ENCODE results near the gene BLVRB. TPM values are rescaled to one million over a fixed set of nuclear protein-coding genes. Genes with fewer than 3 reads are reported as not detected.
"Not testable (repeated sequence)": the region's sequence is repeated elsewhere in the genome, so short reads cannot be mapped to it uniquely, and the experiment has no call there.

The BLVRB gene
- total RNA-seq, 4 donors from 2014 or later: 51.5 to 206 (median 115) TPM

GRCh38 chr19:40413291-40413845 is 52.2 kb downstream of the BLVRB start, which contains the start of gene PRX:
TSS of gene PRX (minus strand) at chr19:40413378. CDS start at chr19:40407932, 5,446 bp downstream.
- no peaks in the 10 kb centered on the region for H3K27me3 ChIP-seq
- H3K36me3 ChIP-seq: no peaks in the 10 kb centered on the region
- intact Hi-C loops (cut with DNase I; ENCODE audit: low total_unique reads): no loop called here
- no peaks in the 10 kb centered on the region for H3K4me1 ChIP-seq
- no peaks in the 10 kb centered on the region for H3K9me3 ChIP-seq
- H3K27ac ChIP-seq: peak within 1 kb of the TSS; percentile 19 to 53
- TF ChIP-seq POLR2A (IDR thresholded peaks at IDR 0.05) (no peak), CTCF (IDR thresholded peaks at IDR 0.05) (no peak)
- DNase-seq: no peak
- no peak within 1 kb of the TSS for H3K4me3 ChIP-seq

- TF ChIP-seq POLR2A (IDR thresholded peaks at IDR 0.05): no peak
- H3K9me3 ChIP-seq: no peaks in the 10 kb centered on the region
- no peaks in the 10 kb centered on the region for H3K4me1 ChIP-seq
- H3K36me3 ChIP-seq: no peaks in the 10 kb centered on the region
- peak overlapping the region in 1 of 2 donors; percentile 31 for H3K27ac ChIP-seq
- no peak overlapping the region for H3K4me3 ChIP-seq
- no peaks in the 10 kb centered on the region for H3K27me3 ChIP-seq
- intact Hi-C loops (cut with DNase I; ENCODE audit: low total_unique reads): no loop called here
- DNase-seq: no peak
Observed at GRCh38 chr19:40412866-40413265, 52.7 kb downstream of the BLVRB start.

- no peaks in the 10 kb centered on the region for H3K27me3 ChIP-seq
- no peaks in the 10 kb centered on the region for H3K4me1 ChIP-seq
- TF ChIP-seq CTCF (IDR thresholded peaks at IDR 0.05) (no peak), POLR2A (IDR thresholded peaks at IDR 0.05) (no peak)
- no peaks in the 10 kb centered on the region for H3K9me3 ChIP-seq
- no peak for DNase-seq
- peak overlapping the region; percentile 19 to 53 for H3K27ac ChIP-seq
- no peak overlapping the region for H3K4me3 ChIP-seq
- no peaks in the 10 kb centered on the region for H3K36me3 ChIP-seq
- intact Hi-C loops (cut with DNase I; ENCODE audit: low total_unique reads): no loop called here
Observed at GRCh38 chr19:40411958-40412499, 53.5 kb downstream of the BLVRB start.

- peak overlapping the region; percentile 36 to 53 for H3K27ac ChIP-seq
- TF ChIP-seq CTCF (IDR thresholded peaks at IDR 0.05) (no peak), POLR2A (IDR thresholded peaks at IDR 0.05) (no peak)
- H3K4me1 ChIP-seq: no peaks in the 10 kb centered on the region
- no peak for DNase-seq
- intact Hi-C loops (cut with DNase I; ENCODE audit: low total_unique reads): no loop called here
- no peaks in the 10 kb centered on the region for H3K27me3 ChIP-seq
- no peaks in the 10 kb centered on the region for H3K9me3 ChIP-seq
- no peak overlapping the region for H3K4me3 ChIP-seq
- no peaks in the 10 kb centered on the region for H3K36me3 ChIP-seq
Observed at GRCh38 chr19:40411125-40411842, 54.3 kb downstream of the BLVRB start.

GRCh38 chr19:40410030-40410389 is 55.5 kb downstream of the BLVRB start:
- no peaks in the 10 kb centered on the region for H3K27me3 ChIP-seq
- DNase-seq: no peak
- H3K36me3 ChIP-seq: no peaks in the 10 kb centered on the region
- no peaks in the 10 kb centered on the region for H3K4me1 ChIP-seq
- intact Hi-C loops (cut with DNase I; ENCODE audit: low total_unique reads): no loop called here
- H3K27ac ChIP-seq: no peak overlapping the region
- H3K4me3 ChIP-seq: no peak overlapping the region
- no peaks in the 10 kb centered on the region for H3K9me3 ChIP-seq
- TF ChIP-seq POLR2A (IDR thresholded peaks at IDR 0.05): no peak
- TF ChIP-seq CTCF (IDR thresholded peaks at IDR 0.05): no peak

GRCh38 chr19:40408598-40408925 is 57.0 kb downstream of the BLVRB start:
- H3K36me3 ChIP-seq; H3K27me3 ChIP-seq; DNase-seq; H3K9me3 ChIP-seq; H3K4me3 ChIP-seq; intact Hi-C loops (cut with DNase I; ENCODE audit: low total_unique reads); H3K4me1 ChIP-seq; H3K27ac ChIP-seq: not testable (repeated sequence)

All from uterus (tissue), 4 donors.